IMR-90 (cell line): ENCODE results near the gene AIP. TPM values are rescaled to one million over a fixed set of nuclear protein-coding genes. Genes with fewer than 3 reads are reported as not detected.

Experiments
- ATAC-seq: fragments of 200-7000 bp; cut with Tn5 transposase; 2 replicates; pipeline ENCODE4 v1.9.1; 2020; ENCODE audit warnings: low read depth, mild to moderate bottlenecking, moderate library complexity
- BruUV-seq: library from RNA; stranded (reverse); fragments of 400-500 nt; replicated peaks from 2 replicates; lab custom pipeline; 2021; lab: Mats Ljungman, UMichigan
- CTCF ChIA-PET: fragments of 300-600 bp; formaldehyde crosslinking; extraction: SDS; loops from one replicate; lab custom pipeline; 2021; ENCODE audit warnings: antibody characterized with exemption; lab: Yijun Ruan, JAX
- POLR2A ChIA-PET: fragments of 300-600 bp; sonication (Branson Sonifier 250); formaldehyde crosslinking; loops from one replicate; lab custom pipeline; 2022; ENCODE audit warnings: antibody characterized with exemption; ENCODE audit not compliant: unreplicated experiment; lab: Charles Lee
- DNase-seq: peaks from one replicate; pipeline ENCODE4 v3.0.0; 2013
- H2AFZ ChIP-seq: replicated peaks from 2 replicates; pipeline ENCODE3; 2013; ENCODE audit warnings: low read length, mild to moderate bottlenecking; ENCODE audit not compliant: poor library complexity
- H2AK5ac ChIP-seq: 2 replicates; pipeline ENCODE4 v1.6.1; 2013; ENCODE audit warnings: low read depth, low read length, inconsistent platforms
- H2AK9ac ChIP-seq: replicated peaks from 2 replicates; pipeline ENCODE3; 2013; ENCODE audit warnings: mild to moderate bottlenecking, low read depth, low read length, moderate library complexity; ENCODE audit not compliant: poor library complexity
- H2BK120ac ChIP-seq: 2 replicates; pipeline ENCODE4 v1.6.1; 2013; ENCODE audit warnings: low read depth, low read length, inconsistent platforms
- H2BK15ac ChIP-seq: 3 replicates; pipeline ENCODE4 v1.6.1; 2013; ENCODE audit warnings: low read depth, low read length, inconsistent platforms
- H2BK20ac ChIP-seq: 2 replicates; pipeline ENCODE4 v1.6.1; 2013; ENCODE audit warnings: low read depth, mild to moderate bottlenecking, inconsistent platforms, low read length, moderate library complexity
- H2BK5ac ChIP-seq: 2 replicates; pipeline ENCODE4 v1.6.1; 2013; ENCODE audit warnings: mild to moderate bottlenecking, low read depth, low read length, inconsistent platforms; ENCODE audit not compliant: poor library complexity, severe bottlenecking
- H3K14ac ChIP-seq: replicated peaks from 2 replicates; pipeline ENCODE4 v1.6.1; 2013; ENCODE audit warnings: low read depth, low read length, inconsistent platforms
- H3K18ac ChIP-seq: 2 replicates; pipeline ENCODE4 v1.6.1; 2013; ENCODE audit warnings: low read depth, low read length, control low read depth
- H3K23ac ChIP-seq: 2 replicates; pipeline ENCODE4 v1.6.1; 2013; ENCODE audit warnings: low read depth, low read length, inconsistent platforms
- H3K27ac ChIP-seq: 2 replicates; pipeline ENCODE4 v1.5.1; 2013; ENCODE audit warnings: mild to moderate bottlenecking, control low read depth, low read length; ENCODE audit not compliant: insufficient read depth
- H3K27me3 ChIP-seq: 2 replicates; pipeline ENCODE4 v1.6.1; 2013; ENCODE audit warnings: low read length; ENCODE audit not compliant: control insufficient read depth, insufficient read depth
- H3K36me3 ChIP-seq: 2 replicates; pipeline ENCODE4 v1.6.1; 2013; ENCODE audit warnings: low read length, mixed read lengths; ENCODE audit not compliant: control insufficient read depth, insufficient read depth
- H3K4ac ChIP-seq: 2 replicates; pipeline ENCODE4 v1.6.1; 2013; ENCODE audit warnings: low read depth, low read length, inconsistent platforms
- H3K4me1 ChIP-seq: 2 replicates; pipeline ENCODE4 v1.6.1; 2013; ENCODE audit warnings: low read length, mixed read lengths; ENCODE audit not compliant: control insufficient read depth, insufficient read depth
- H3K4me2 ChIP-seq: 2 replicates; pipeline ENCODE4 v1.6.1; 2013; ENCODE audit warnings: low read depth, mild to moderate bottlenecking, control low read depth, low read length, moderate library complexity
- H3K4me3 ChIP-seq: 2 replicates; pipeline ENCODE4 v1.5.1; 2013; ENCODE audit warnings: low read depth, mild to moderate bottlenecking, control low read depth, low read length, moderate library complexity; ENCODE audit not compliant: insufficient read depth
- H3K56ac ChIP-seq: 2 replicates; pipeline ENCODE4 v1.6.1; 2013; ENCODE audit warnings: low read length, inconsistent platforms; ENCODE audit not compliant: insufficient read depth; ENCODE audit errors: extremely low read depth
- H3K79me1 ChIP-seq, 2 experiments: 2 replicates each; pipeline ENCODE4 v1.6.1; 2013; ENCODE audit warnings: low read length in 2 of 2, inconsistent platforms in 1 of 2, low read depth in 1 of 2
- H3K9ac ChIP-seq: 2 replicates; pipeline ENCODE4 v1.6.1; 2013; ENCODE audit warnings: low read depth, low read length, control low read depth
- H3K9me1 ChIP-seq: 2 replicates; pipeline ENCODE4 v1.6.1; 2013; ENCODE audit warnings: low read length, inconsistent platforms; ENCODE audit not compliant: insufficient read depth
- H3K9me3 ChIP-seq: 2 replicates; pipeline ENCODE4 v1.6.1; 2013; ENCODE audit warnings: low read length; ENCODE audit not compliant: control insufficient read depth, insufficient read depth
- H4K20me1 ChIP-seq: 2 replicates; pipeline ENCODE4 v1.6.1; 2013; ENCODE audit warnings: low read length, inconsistent platforms; ENCODE audit not compliant: insufficient read depth
- H4K5ac ChIP-seq: 2 replicates; pipeline ENCODE4 v1.6.1; 2013; ENCODE audit warnings: mild to moderate bottlenecking, low read depth, low read length, control low read depth
- H4K8ac ChIP-seq, 2 experiments: 2 replicates each; pipeline ENCODE4 v1.6.1; 2013; ENCODE audit warnings: low read depth in 2 of 2, low read length in 2 of 2, control low read depth in 1 of 2, inconsistent platforms in 1 of 2
- H4K91ac ChIP-seq: 2 replicates; pipeline ENCODE4 v1.6.1; 2013; ENCODE audit warnings: low read depth, low read length, inconsistent platforms; ENCODE audit not compliant: insufficient read depth
- BHLHE40 ChIP-seq: fragments of 150-350 bp; IDR thresholded peaks from 2 replicates; pipeline ENCODE4 v1.6.1; 2016; ENCODE audit warnings: mild to moderate bottlenecking, low read depth, low read length
- CHD1 ChIP-seq: IDR thresholded peaks from 2 replicates; pipeline ENCODE4 v1.6.1; 2012; ENCODE audit warnings: low read depth, low read length, improper control_type of control experiment
- CTCF ChIP-seq: conservative IDR thresholded peaks from 2 replicates; pipeline ENCODE4 v1.5.1; 2012; ENCODE audit warnings: mild to moderate bottlenecking, low read depth, low read length, improper control_type of control experiment
- ELK1 ChIP-seq: fragments of 150-350 bp; IDR thresholded peaks from 2 replicates; pipeline ENCODE4 v1.6.1; 2016; ENCODE audit warnings: low read depth, mild to moderate bottlenecking, low read length, moderate library complexity, borderline replicate concordance
- FOS ChIP-seq: fragments of 150-350 bp; IDR thresholded peaks from 2 replicates; pipeline ENCODE4 v1.6.1; 2016; ENCODE audit warnings: low read depth, low read length
- MAFK ChIP-seq: IDR thresholded peaks from 2 replicates; pipeline ENCODE4 v1.6.1; 2012; ENCODE audit warnings: low read depth, low read length, improper control_type of control experiment
- MAZ ChIP-seq: IDR thresholded peaks from 2 replicates; pipeline ENCODE4 v1.6.1; 2012; ENCODE audit warnings: low read depth, mild to moderate bottlenecking, low read length, improper control_type of control experiment, moderate library complexity, borderline replicate concordance
- MXI1 ChIP-seq: IDR thresholded peaks from 2 replicates; pipeline ENCODE4 v1.6.1; 2012; ENCODE audit warnings: low read depth, mild to moderate bottlenecking, low read length, moderate library complexity, borderline replicate concordance
- NFE2L2 ChIP-seq: fragments of 150-350 bp; IDR thresholded peaks from 2 replicates; pipeline ENCODE4 v1.6.1; 2016; ENCODE audit warnings: low read depth, mild to moderate bottlenecking, low read length
- POLR2A ChIP-seq: IDR thresholded peaks from 2 replicates; pipeline ENCODE4 v1.6.1; 2012; ENCODE audit warnings: mild to moderate bottlenecking, low read depth, low read length
- RCOR1 ChIP-seq: IDR thresholded peaks from 2 replicates; pipeline ENCODE4 v1.6.1; 2012; ENCODE audit warnings: mild to moderate bottlenecking, low read length, improper control_type of control experiment; ENCODE audit not compliant: insufficient replicate concordance
- RFX5 ChIP-seq: IDR thresholded peaks from 2 replicates; pipeline ENCODE4 v1.8.0; 2012; ENCODE audit warnings: low read depth, mild to moderate bottlenecking, low read length, moderate library complexity
- SMC3 ChIP-seq: fragments of 150-350 bp; IDR thresholded peaks from 2 replicates; pipeline ENCODE4 v1.6.1; 2016; ENCODE audit warnings: low read depth, mild to moderate bottlenecking, antibody characterized with exemption, low read length, moderate library complexity
- USF2 ChIP-seq: fragments of 150-350 bp; IDR thresholded peaks from 2 replicates; pipeline ENCODE4 v1.6.1; 2017; ENCODE audit warnings: mild to moderate bottlenecking, antibody characterized with exemption, low read length, low read depth
- WGBS, 2 experiments: methylation state at CpG; one replicate each; pipeline versions ENCODE4 v1.1.5 to v1.1.7; 2013; ENCODE audit warnings: missing lambda C conversion rate in 2 of 2; ENCODE audit not compliant: insufficient read length in 1 of 2; ENCODE audit errors: extremely low coverage in 2 of 2; 5-methylcytosine and 5-hydroxymethylcytosine counted together
- dilution Hi-C: fragments of 300-500 bp; cut with HindIII; formaldehyde crosslinking; loops from one replicate; pipeline ENCODE4 v1.14.3; 2018; ENCODE audit warnings: low sequenced_read_pairs; ENCODE audit not compliant: unreplicated experiment
- in situ Hi-C: fragments of 300-500 bp; cut with MboI; formaldehyde crosslinking; loops from 3 replicates; pipeline ENCODE4 v1.14.3; 2019; ENCODE audit warnings: low sequenced_read_pairs, inconsistent platforms, mixed read lengths
- intact Hi-C: fragments of 100-400 bp; cut with micrococcal nuclease; formaldehyde crosslinking; loops from 2 replicates; pipeline ENCODE4 v1.10.0; 2022
- polyA plus RNA-seq, 3 experiments: library from polyadenylated mRNA; depleted of rRNA; stranded (reverse); fragments of >200 nt; gene quantifications; 2 replicates each; pipeline ENCODE4 v1.2.3, GENCODE V29; 2012; ENCODE audit warnings: low replicate concordance in 1 of 3
- total RNA-seq: library from RNA; depleted of rRNA; stranded (reverse); fragments of >200 nt; gene quantifications from 2 replicates; pipeline ENCODE4 v1.2.3, GENCODE V29; 2012

The AIP gene
- total and polyA plus RNA-seq, 2 of the 4 experiments (the other 2 are of a cell fraction) = 95.5 to 122 TPM

- dilution Hi-C loops = no loop called here
- Histone ChIP-seq H2BK15ac (no peak overlapping the region), H4K8ac (no peak overlapping the region), H4K20me1 (no peaks in the 10 kb centered on the region; the same call in 1 of the 2 replicates), H2BK120ac (no peak overlapping the region), H4K5ac (no peak overlapping the region), H2BK5ac (no peak overlapping the region), H3K23ac (no peak overlapping the region), H3K79me1 (peaks cover 4 to 6% of the 10 kb centered on the region in 2 experiments; a peak in 1 of 4 replicates), H3K14ac (no peak overlapping the region), H3K4me2 (no peak overlapping the region), H3K4ac (no peak overlapping the region), H3K9me1 (peaks cover 9% of the 10 kb centered on the region), H3K18ac (no peak overlapping the region), H2AK5ac (no peak overlapping the region), H2AFZ (no peak overlapping the region), H3K9ac (no peak overlapping the region), H3K36me3 (peaks cover 56% of the 10 kb centered on the region), H3K9me3 (no peaks in the 10 kb centered on the region), H3K27me3 (no peaks in the 10 kb centered on the region), H3K27ac (no peak overlapping the region), H2BK20ac (no peak overlapping the region), H3K4me3 (no peak overlapping the region), H2AK9ac (peak overlapping the region; percentile 55), H3K4me1 (no peaks in the 10 kb centered on the region), H3K56ac (no peak overlapping the region), H4K91ac (no peak overlapping the region)
- no peak for ATAC-seq
- intact Hi-C loops = no loop called here
- no TSS peak for BruUV-seq
- POLR2A ChIA-PET = no interaction called here
- TF ChIP-seq CTCF (no peak), RCOR1 (no peak), SMC3 (no peak), MXI1 (no peak), RFX5 (no peak), CHD1 (no peak), NFE2L2 (no peak), POLR2A (no peak), MAZ (no peak), MAFK (no peak), FOS (no peak), USF2 (no peak), BHLHE40 (no peak), ELK1 (no peak)
- 57% methylated on average over 4 of the region's 24 CpGs; no CpG with 5 or more reads in 1 of the 2 experiments for WGBS, 2 experiments
- in situ Hi-C loops = no loop called here
- CTCF ChIA-PET = no interaction called here
- DNase-seq = no peak
These were observed 8.6 kb downstream of the AIP start for GRCh38 chr11:67491276-67492068.
